Kidney epithelial cell (primary cell): ENCODE results near the gene CD79B. TPM values are rescaled to one million over a fixed set of nuclear protein-coding genes. Genes with fewer than 3 reads are reported as not detected.
A peak's percentile ranks its signal among the peaks of the same experiment; 100 is the strongest.
"Not testable (repeated sequence)": the region's sequence is repeated elsewhere in the genome, so short reads cannot be mapped to it uniquely, and the experiment has no call there.

ENCODE experiments used
- DNase-seq: peaks from one replicate; pipeline ENCODE4 v3.0.0-alpha.2; 2010; ENCODE audit warnings: low read depth
- H3K27me3 ChIP-seq: 2 replicates; pipeline ENCODE4 v1.6.0; 2011; ENCODE audit warnings: low read length; ENCODE audit not compliant: control insufficient read depth, insufficient read depth
- H3K36me3 ChIP-seq: 2 replicates; pipeline ENCODE4 v1.5.1; 2011; ENCODE audit warnings: low read length; ENCODE audit not compliant: control insufficient read depth, insufficient read depth
- H3K4me3 ChIP-seq: 2 replicates; pipeline ENCODE4 v1.5.1; 2011; ENCODE audit warnings: low read depth, mild to moderate bottlenecking, control low read depth, low read length
- total RNA-seq: library from RNA; depleted of rRNA; stranded (reverse); fragments of >200 nt; gene quantifications from 2 replicates; pipeline ENCODE4 v1.2.3, GENCODE V29; 2015
- TF ChIP-seq, protein P1 (sequence below): IDR thresholded peaks from 2 replicates; pipeline ENCODE4 v1.5.1; 2011; ENCODE audit warnings: mild to moderate bottlenecking, moderate library complexity, low read length, control low read depth, inconsistent platforms; ENCODE audit not compliant: insufficient read depth, poor library complexity, severe bottlenecking

CD79B gene
- total RNA-seq, 1 donor from 2014 or later = not detected

GRCh38 chr17:63903787-63904201, 28.3 kb downstream of the CD79B start:
- TF ChIP-seq, protein P1, sequence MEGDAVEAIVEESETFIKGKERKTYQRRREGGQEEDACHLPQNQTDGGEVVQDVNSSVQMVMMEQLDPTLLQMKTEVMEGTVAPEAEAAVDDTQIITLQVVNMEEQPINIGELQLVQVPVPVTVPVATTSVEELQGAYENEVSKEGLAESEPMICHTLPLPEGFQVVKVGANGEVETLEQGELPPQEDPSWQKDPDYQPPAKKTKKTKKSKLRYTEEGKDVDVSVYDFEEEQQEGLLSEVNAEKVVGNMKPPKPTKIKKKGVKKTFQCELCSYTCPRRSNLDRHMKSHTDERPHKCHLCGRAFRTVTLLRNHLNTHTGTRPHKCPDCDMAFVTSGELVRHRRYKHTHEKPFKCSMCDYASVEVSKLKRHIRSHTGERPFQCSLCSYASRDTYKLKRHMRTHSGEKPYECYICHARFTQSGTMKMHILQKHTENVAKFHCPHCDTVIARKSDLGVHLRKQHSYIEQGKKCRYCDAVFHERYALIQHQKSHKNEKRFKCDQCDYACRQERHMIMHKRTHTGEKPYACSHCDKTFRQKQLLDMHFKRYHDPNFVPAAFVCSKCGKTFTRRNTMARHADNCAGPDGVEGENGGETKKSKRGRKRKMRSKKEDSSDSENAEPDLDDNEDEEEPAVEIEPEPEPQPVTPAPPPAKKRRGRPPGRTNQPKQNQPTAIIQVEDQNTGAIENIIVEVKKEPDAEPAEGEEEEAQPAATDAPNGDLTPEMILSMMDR = peak; percentile 13
- H3K27me3 ChIP-seq, DNase-seq, H3K36me3 ChIP-seq, H3K4me3 ChIP-seq: not testable (repeated sequence)

DNA sequence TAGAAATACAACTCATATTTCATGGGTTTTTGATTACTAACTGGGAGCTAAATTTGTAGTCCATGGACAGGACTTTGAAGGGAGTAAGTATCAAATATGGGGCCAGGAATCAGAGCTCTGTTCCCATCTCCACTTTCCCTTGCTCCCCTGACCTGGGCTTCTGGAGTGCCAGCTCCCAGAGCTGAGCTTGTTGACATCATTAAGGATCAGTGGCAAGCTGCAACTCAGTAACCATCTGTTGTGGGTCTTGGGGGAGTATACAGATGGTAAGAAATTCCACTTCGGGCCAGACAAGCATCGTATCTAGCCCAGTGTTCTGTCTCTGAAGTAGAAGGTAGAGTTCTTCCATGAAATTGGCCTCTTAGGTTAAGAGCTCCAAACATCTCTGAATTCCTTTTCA, 30.2 kb downstream of the CD79B start:
- H3K36me3 ChIP-seq, H3K4me3 ChIP-seq, H3K27me3 ChIP-seq, DNase-seq: not testable (repeated sequence)

DNA sequence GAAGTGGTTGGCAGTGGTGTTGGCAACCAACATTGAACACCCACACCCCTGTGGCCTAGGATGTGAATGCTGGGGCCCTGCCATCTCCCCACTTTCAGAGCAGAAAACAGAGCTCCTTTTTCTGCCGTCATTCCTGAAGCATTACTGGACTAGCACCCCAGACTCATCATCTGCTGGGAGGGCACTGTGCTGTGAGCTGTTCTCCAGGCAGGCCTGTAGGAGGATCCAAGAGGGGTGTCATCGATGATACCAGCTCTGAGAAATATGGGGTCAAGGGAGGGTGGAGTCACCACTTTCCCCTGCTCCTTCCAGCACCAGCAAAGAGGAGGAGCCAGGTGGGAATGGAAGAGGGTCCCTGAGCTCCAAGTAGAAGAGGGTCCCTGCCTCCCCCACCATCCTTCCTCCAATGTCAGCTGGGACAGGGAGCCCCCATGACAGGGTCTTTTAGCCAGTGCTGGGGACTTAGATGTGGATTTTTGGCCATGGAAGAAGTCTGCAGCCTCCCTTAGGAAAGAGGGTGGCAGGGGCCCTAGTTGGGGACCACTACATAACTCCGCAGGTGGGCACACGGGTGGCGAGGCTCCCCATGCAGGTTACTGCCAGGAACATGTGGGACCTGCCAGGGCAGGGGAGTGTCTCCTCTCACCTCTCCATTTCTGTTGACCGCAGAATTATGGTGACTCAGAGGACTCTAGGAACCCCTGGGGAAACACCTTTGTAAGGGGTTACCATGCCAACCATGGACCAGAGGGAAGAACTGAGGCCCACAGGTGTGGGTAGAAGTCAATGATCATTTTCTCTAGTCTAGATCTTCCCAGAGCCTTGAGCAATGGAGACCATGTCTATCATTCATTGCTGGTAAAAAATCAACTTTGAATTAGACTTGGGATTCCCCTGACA, 33.0 kb downstream of the CD79B start:
- H3K27me3 ChIP-seq, H3K36me3 ChIP-seq, DNase-seq, H3K4me3 ChIP-seq: not testable (repeated sequence)

- not testable (repeated sequence) for H3K4me3 ChIP-seq, H3K27me3 ChIP-seq, DNase-seq, H3K36me3 ChIP-seq
These were observed 35.4 kb downstream of the CD79B start, which contains the start of gene CSH1 for GRCh38 chr17:63896524-63897354. TSS of gene CSH1 (minus strand) at chr17:63896574. CDS start at chr17:63896511, 63 bp downstream.

GRCh38 chr17:63894821-63895220, 37.3 kb downstream of the CD79B start:
- DNase-seq, H3K27me3 ChIP-seq, H3K36me3 ChIP-seq, H3K4me3 ChIP-seq: not testable (repeated sequence)

DNA sequence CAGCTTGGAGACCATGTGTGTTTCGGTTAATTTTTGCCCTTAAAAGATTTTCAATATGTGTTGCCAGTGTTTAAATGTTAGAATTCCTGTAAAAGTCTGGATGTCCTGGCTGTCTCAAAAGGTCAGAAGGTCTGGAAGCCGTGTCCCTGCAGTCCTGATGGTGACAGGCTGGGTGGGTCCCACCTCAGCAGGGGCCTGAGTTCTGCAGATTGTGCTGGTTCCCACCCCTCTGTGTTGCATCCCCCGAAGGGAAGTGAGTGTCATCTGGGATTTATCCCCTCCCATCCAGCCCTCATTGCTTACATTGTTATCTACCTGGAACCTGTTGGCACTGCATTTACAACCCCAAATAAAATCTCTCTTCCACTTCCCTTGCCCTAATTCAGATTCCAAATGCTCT, 38.1 kb downstream of the CD79B start:
- not testable (repeated sequence) for H3K4me3 ChIP-seq, H3K36me3 ChIP-seq, DNase-seq, H3K27me3 ChIP-seq

DNA sequence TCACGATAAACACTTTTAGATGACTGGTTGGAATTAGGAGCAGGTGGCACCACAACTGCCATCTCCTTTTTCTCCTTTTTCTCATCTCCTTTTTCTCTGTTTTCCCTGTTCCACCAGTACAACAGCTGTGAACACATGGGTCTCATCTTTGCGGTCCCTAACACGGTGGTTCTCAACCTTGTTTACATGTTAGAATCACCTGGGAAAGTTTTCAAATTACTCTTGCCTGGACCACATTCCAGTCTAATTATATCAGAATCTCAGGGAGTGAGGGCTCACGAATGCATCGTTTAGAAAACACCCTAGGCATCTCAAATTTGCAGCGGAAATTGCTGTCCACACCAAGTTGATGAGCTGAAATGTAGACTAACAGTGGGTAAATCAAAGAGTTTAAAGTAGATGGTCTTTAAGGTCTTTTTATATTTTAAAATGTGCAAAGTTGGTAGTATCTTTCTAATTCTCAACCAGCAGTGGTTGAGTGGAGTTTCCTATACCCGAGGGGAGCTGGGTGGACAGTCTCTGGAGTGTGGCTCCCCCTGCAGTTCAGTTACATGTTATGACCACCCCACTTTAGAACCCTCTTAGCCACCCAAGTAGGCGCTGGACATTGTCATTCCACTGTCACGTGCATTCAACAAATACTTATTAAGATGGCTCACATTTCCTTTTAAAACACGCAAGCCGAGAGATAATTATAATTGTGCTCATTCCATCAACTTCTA, 39.7 kb downstream of the CD79B start:
- not testable (repeated sequence) for H3K27me3 ChIP-seq, H3K4me3 ChIP-seq, H3K36me3 ChIP-seq, DNase-seq

GRCh38 chr17:63889026-63889848, 42.9 kb downstream of the CD79B start:
- H3K4me3 ChIP-seq, DNase-seq, H3K27me3 ChIP-seq, H3K36me3 ChIP-seq: not testable (repeated sequence)
- TF ChIP-seq, protein P1 = peak; percentile 28

- DNase-seq, H3K36me3 ChIP-seq: not testable (repeated sequence)
These were observed 47.0 kb downstream of the CD79B start for GRCh38 chr17:63885119-63885518.

GRCh38 chr17:63882626-63883126, 49.5 kb downstream of the CD79B start:
- DNase-seq = not testable (repeated sequence)

More at GRCh38 chr17:63885119-63885518, 47.0 kb downstream of the CD79B start:
- not testable (repeated sequence) for H3K4me3 ChIP-seq, H3K27me3 ChIP-seq

More at GRCh38 chr17:63882626-63883126, 49.5 kb downstream of the CD79B start:
- H3K27me3 ChIP-seq, H3K4me3 ChIP-seq, H3K36me3 ChIP-seq: not testable (repeated sequence)
